ENCODE results near the gene RAMP3. TPM values are rescaled to one million over a fixed set of nuclear protein-coding genes. Genes with fewer than 3 reads are reported as not detected.

RAMP3 gene
- total RNA-seq, 5 donors from 2014 or later (not counting 1 experiment from before 2014, with no cell fraction given): 0.19 to 0.63 (median 0.45) TPM; not detected in 1

DNA sequence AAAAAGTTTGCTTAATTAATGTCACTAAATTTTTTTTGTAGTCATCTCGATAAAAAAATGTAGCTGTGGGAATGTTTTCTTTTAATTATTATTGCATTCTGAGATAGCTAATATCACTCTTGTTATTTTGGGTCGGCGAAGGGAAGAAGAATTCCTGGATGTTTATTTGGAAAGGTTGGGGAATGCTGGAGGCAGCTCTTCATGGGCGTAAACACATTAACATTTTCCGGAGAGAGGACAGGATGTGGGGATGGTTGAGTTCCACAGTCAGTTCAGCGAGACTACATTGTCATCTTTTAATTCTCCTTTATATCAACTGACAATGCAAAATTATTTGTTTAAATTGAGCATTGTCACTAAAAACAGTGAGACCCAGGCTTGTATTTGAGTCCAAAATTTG lies 72.5 kb downstream of the RAMP3 start:
- H3K9me3 Mint-ChIP-seq: no peaks in the 10 kb centered on the region
- no peak overlapping the region for H3K4me3 Mint-ChIP-seq
- POLR2A ChIA-PET: no interaction called here
- no peak overlapping the region for H3K27ac Mint-ChIP-seq
- no peaks in the 10 kb centered on the region for H3K36me3 ChIP-seq (ENCODE audit: control insufficient read depth in 2 of 2, extremely low read depth in 1 of 2, insufficient read depth in 1 of 2, low read length in 1 of 2)
- H3K27me3 Mint-ChIP-seq: peaks cover 21 to 35% of the 10 kb centered on the region in 2 donors
- H3K4me1 ChIP-seq (ENCODE audit: control insufficient read depth in 1 of 2, extremely low read depth in 1 of 2, insufficient read depth in 2 of 2, low read length in 2 of 2): no peaks in the 10 kb centered on the region
- H3K4me1 Mint-ChIP-seq: peaks cover 0 to 7% (median 4%) of the 10 kb centered on the region in 3 donors
- 33% methylated on average over 2 of the region's 6 CpGs for WGBS (ENCODE audit: insufficient coverage)
- CTCF ChIA-PET: interaction anchor here in 1 of 2 donors (0.7 kb wide), 1 partner anchor 57 kb away, joined by 5 read pairs; no protein-coding TSS in a partner anchor
- no peak overlapping the region for H3K4me3 ChIP-seq (ENCODE audit: control insufficient read depth in 1 of 2, extremely low read depth in 1 of 2, low read length in 1 of 2)
- no peaks in the 10 kb centered on the region for H3K9me3 ChIP-seq
- H3K27ac ChIP-seq (ENCODE audit: low read length): no peak overlapping the region
- H3K36me3 Mint-ChIP-seq: no peaks in the 10 kb centered on the region
- H3K27me3 ChIP-seq (replicated peaks in 1 of 2; ENCODE audit: control insufficient read depth in 2 of 2, extremely low read depth in 1 of 2, insufficient read depth in 2 of 2, low read length in 1 of 2): peaks cover 0 to 49% of the 10 kb centered on the region in 2 experiments
- ATAC-seq (replicated peaks in 1 of 4): no peak
- DNase-seq: no peak

- Mint-ChIP-seq H3K27ac (no peak overlapping the region), H3K36me3 (no peaks in the 10 kb centered on the region), H3K9me3 (no peaks in the 10 kb centered on the region), H3K4me3 (no peak overlapping the region), H3K4me1 (peaks cover 0 to 7% (median 4%) of the 10 kb centered on the region in 3 donors), H3K27me3 (peaks cover 18 to 36% of the 10 kb centered on the region in 2 donors)
- ATAC-seq (replicated peaks in 1 of 4) (no peak), DNase-seq (no peak)
- ChIA-PET CTCF (no interaction called here), POLR2A (no interaction called here)
- peaks cover 0 to 46% of the 10 kb centered on the region in 2 experiments for H3K27me3 ChIP-seq (replicated peaks in 1 of 2; ENCODE audit: control insufficient read depth in 2 of 2, extremely low read depth in 1 of 2, insufficient read depth in 2 of 2, low read length in 1 of 2)
- 58% methylated on average over 3 of the region's 4 CpGs for WGBS (ENCODE audit: insufficient coverage)
- no peak overlapping the region for H3K4me3 ChIP-seq (ENCODE audit: control insufficient read depth in 1 of 2, extremely low read depth in 1 of 2, low read length in 1 of 2)
- H3K36me3 ChIP-seq (ENCODE audit: control insufficient read depth in 2 of 2, extremely low read depth in 1 of 2, insufficient read depth in 1 of 2, low read length in 1 of 2): no peaks in the 10 kb centered on the region
- no peak overlapping the region for H3K27ac ChIP-seq (ENCODE audit: low read length)
- no peaks in the 10 kb centered on the region for H3K9me3 ChIP-seq
- H3K4me1 ChIP-seq (ENCODE audit: control insufficient read depth in 1 of 2, extremely low read depth in 1 of 2, insufficient read depth in 2 of 2, low read length in 2 of 2): no peaks in the 10 kb centered on the region
Observed at GRCh38 chr7:45230611-45231165, 73.1 kb downstream of the RAMP3 start.

DNA sequence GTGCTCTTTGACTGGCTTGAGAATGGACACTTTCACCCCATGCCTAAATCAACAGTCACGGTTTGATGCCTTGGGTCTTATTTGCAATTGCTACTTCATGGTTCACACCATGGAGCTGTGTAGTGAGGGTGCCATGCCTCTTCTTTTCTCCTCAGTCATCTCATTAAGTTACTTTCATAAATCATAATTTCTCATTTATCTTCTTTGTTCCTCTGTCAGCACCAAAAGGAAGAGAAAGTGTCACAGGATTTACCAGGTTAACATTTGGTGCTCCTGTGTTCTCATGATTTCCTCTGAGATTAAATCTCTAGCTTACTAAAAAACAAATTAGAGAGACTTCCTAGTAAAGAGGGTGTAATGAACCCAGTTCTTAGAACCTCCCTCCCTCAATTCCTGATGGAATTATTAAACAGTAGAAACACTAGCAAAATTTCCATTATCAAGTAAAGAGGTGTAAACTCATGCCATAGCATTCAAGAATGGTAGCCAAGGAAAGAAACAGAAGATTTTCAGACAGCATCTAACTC lies 75.7 kb downstream of the RAMP3 start:
- DNase-seq (no peak), ATAC-seq (replicated peaks in 1 of 4) (no peak)
- Histone ChIP-seq H3K27me3 (replicated peaks in 1 of 2; ENCODE audit: control insufficient read depth in 2 of 2, extremely low read depth in 1 of 2, insufficient read depth in 2 of 2, low read length in 1 of 2) (peaks cover 0 to 36% of the 10 kb centered on the region in 2 experiments), H3K27ac (ENCODE audit: low read length) (no peak overlapping the region), H3K4me3 (ENCODE audit: control insufficient read depth in 1 of 2, extremely low read depth in 1 of 2, low read length in 1 of 2) (no peak overlapping the region), H3K36me3 (ENCODE audit: control insufficient read depth in 2 of 2, extremely low read depth in 1 of 2, insufficient read depth in 1 of 2, low read length in 1 of 2) (no peaks in the 10 kb centered on the region), H3K4me1 (ENCODE audit: control insufficient read depth in 1 of 2, extremely low read depth in 1 of 2, insufficient read depth in 2 of 2, low read length in 2 of 2) (no peaks in the 10 kb centered on the region), H3K9me3 (no peaks in the 10 kb centered on the region)
- Mint-ChIP-seq H3K9me3 (no peaks in the 10 kb centered on the region), H3K4me3 (no peak overlapping the region), H3K36me3 (no peaks in the 10 kb centered on the region), H3K4me1 (peaks cover 0 to 7% (median 4%) of the 10 kb centered on the region in 3 donors), H3K27me3 (peaks cover 13 to 31% of the 10 kb centered on the region in 2 donors), H3K27ac (no peak overlapping the region)
- CTCF ChIA-PET: no interaction called here
- POLR2A ChIA-PET: interaction anchor here in 1 of 2 donors (0.6 kb wide), 1 partner anchor 23 kb away, joined by 3 read pairs; no protein-coding TSS in a partner anchor
- no CpG with 5 or more reads among the region's 1 CpG for WGBS (ENCODE audit: insufficient coverage)

Other genes with a start within 250 kb of the RAMP3 start
- gene MYO1G, start 178.8 kb upstream of the RAMP3 start, total RNA-seq: 100 to 1,000 TPM; 183 to 272 (median 192) TPM
- 100 to 1,000 TPM in 4 of 5 donors, 10 to 100 TPM in 1; 88.6 to 190 (median 167) TPM for gene CCM2, start 157.6 kb upstream of the RAMP3 start, total RNA-seq
- gene NACAD, start 68.8 kb upstream of the RAMP3 start, total RNA-seq: 1 to 10 TPM in 1 of 5 donors, under 1 TPM in 4; 0.10 to 1.6 (median 0.20) TPM
- 100 to 1,000 TPM in 4 of 5 donors, 10 to 100 TPM in 1; 94.3 to 142 (median 122) TPM for gene TBRG4, start 46.1 kb upstream of the RAMP3 start, total RNA-seq

Measured in T-cell (primary cell).